HEK293T (cell line): ENCODE measurements around the gene WWOX.

Source experiments
- BHLHE40 ChIP-seq: fragments of 450-650 bp; IDR thresholded peaks from 2 replicates; pipeline ENCODE4 v1.6.1; 2016; ENCODE audit warnings: mild to moderate bottlenecking, moderate library complexity, borderline replicate concordance
- FOXM1 ChIP-seq: fragments of 450-650 bp; IDR thresholded peaks from 2 replicates; pipeline ENCODE4 v1.6.1; 2017; ENCODE audit warnings: mild to moderate bottlenecking, borderline replicate concordance
- HDGF ChIP-seq: fragments of 450-650 bp; IDR thresholded peaks from 2 replicates; pipeline ENCODE4 v1.6.1; 2017; ENCODE audit warnings: antibody characterized with exemption, borderline replicate concordance
- L3MBTL2 ChIP-seq: fragments of 450-650 bp; conservative IDR thresholded peaks from 2 replicates; pipeline ENCODE4 v1.6.1; 2016; ENCODE audit warnings: mild to moderate bottlenecking
- SP1 ChIP-seq: fragments of 450-650 bp; IDR thresholded peaks from 2 replicates; pipeline ENCODE4 v1.6.1; 2017
- ZNF384 ChIP-seq: fragments of 450-650 bp; IDR thresholded peaks from 2 replicates; pipeline ENCODE4 v1.6.1; 2016

GRCh38 chr16:79136955-79137354 is 1037.5 kb downstream of the WWOX start:
- no peak for TF ChIP-seq FOXM1
- TF ChIP-seq ZNF384, result no peak
- TF ChIP-seq L3MBTL2, result no peak
- TF ChIP-seq SP1, result no peak
- no peak for TF ChIP-seq BHLHE40
- TF ChIP-seq HDGF, result no peak
